Stimulated activated CD4-positive, alpha-beta T cell treated with anti-CD3 and anti-CD28 coated beads, TNF-alpha, amount 100 ng/mL, for 24 hours (primary cell): Measurements from ENCODE around the gene CCP110.
"Not testable (repeated sequence)": the region's sequence is repeated elsewhere in the genome, so short reads cannot be mapped to it uniquely, and the experiment has no call there.

Experiments used
- DNase-seq, 3 experiments: peaks; one replicate each; pipeline ENCODE4 v3.0.0-alpha.2; 2020; ENCODE audit warnings: low read depth in 3 of 3

CCP110 gene

GRCh38 chr16:19513377-19514053, 10.2 kb upstream of the CCP110 start:
- no peak for DNase-seq

GRCh38 chr16:19515757-19516156, 8.0 kb upstream of the CCP110 start:
- DNase-seq: no peak

GRCh38 chr16:19517424-19518089, 6.2 kb upstream of the CCP110 start:
- DNase-seq: no peak

GRCh38 chr16:19518388-19518787, 5.4 kb upstream of the CCP110 start:
- DNase-seq: no peak

GRCh38 chr16:19520861-19521331, 2.8 kb upstream of the CCP110 start:
- DNase-seq: peak in 1 of 3 experiments; percentile 16

- DNase-seq: peak; percentile 91 to 93 (median 91)
Observed at GRCh38 chr16:19521471-19522396, 2.0 kb upstream of the CCP110 start, which contains the start of gene GDE1. TSS of gene GDE1 (minus strand) at chr16:19522098. CDS start at chr16:19521964, 134 bp downstream.

GRCh38 chr16:19522397-19522732, 1.4 kb upstream of the CCP110 start:
- DNase-seq: no peak

GRCh38 chr16:19522760-19523159, 982 bp upstream of the CCP110 start:
- no peak for DNase-seq

- DNase-seq: no peak
Observed at GRCh38 chr16:19523184-19523558, 571 bp upstream of the CCP110 start.

GRCh38 chr16:19524356-19524615, 544 bp downstream of the CCP110 start:
- DNase-seq: no peak

- DNase-seq: no peak
Observed at GRCh38 chr16:19524616-19525384, 1.1 kb downstream of the CCP110 start.

GRCh38 chr16:19525385-19525723, 1.6 kb downstream of the CCP110 start:
- DNase-seq: no peak

- DNase-seq: no peak
Observed at GRCh38 chr16:19527161-19527560, 3.4 kb downstream of the CCP110 start.

- no peak for DNase-seq
Observed at GRCh38 chr16:19528666-19529065, 4.9 kb downstream of the CCP110 start.

GRCh38 chr16:19532601-19533000, 8.9 kb downstream of the CCP110 start:
- DNase-seq: no peak

GRCh38 chr16:19540241-19540970, 16.7 kb downstream of the CCP110 start:
- no peak for DNase-seq

- no peak for DNase-seq
Observed at GRCh38 chr16:19542138-19542821, 18.5 kb downstream of the CCP110 start.

GRCh38 chr16:19543278-19543996, 19.7 kb downstream of the CCP110 start:
- DNase-seq: not testable (repeated sequence)

GRCh38 chr16:19548144-19548543, 24.4 kb downstream of the CCP110 start:
- no peak for DNase-seq

GRCh38 chr16:19549673-19550072, 25.9 kb downstream of the CCP110 start:
- DNase-seq: no peak
